ENCODE data around the gene MB. TPM values are rescaled to one million over a fixed set of nuclear protein-coding genes. Genes with fewer than 3 reads are reported as not detected.
A peak's percentile ranks its signal among the peaks of the same experiment; 100 is the strongest.

MB gene
- total RNA-seq, 2 experiments from 2014 or later, result not detected

GRCh38 chr22:35630891-35631290, 13.8 kb upstream of the MB start:
- no peak overlapping the region for H3K27ac ChIP-seq (ENCODE audit: low read depth in 1 of 2, low read length in 2 of 2)
- H3K4me3 Mint-ChIP-seq, result no peak overlapping the region
- intact Hi-C loops (cut with DNase I, micrococcal nuclease), result no loop called here
- no peak for DNase-seq
- no peak overlapping the region for H3K27ac Mint-ChIP-seq
- ChIA-PET POLR2A (interaction anchor here (1.2 kb wide), 1 partner anchor 17 kb away, joined by 3 read pairs; the partner anchor contains the start of gene APOL6), CTCF (interaction anchor here (1.1 kb wide), 1 partner anchor 17 kb away, joined by 7 read pairs; the partner anchor contains the start of gene APOL6)
- no peaks in the 10 kb centered on the region for H3K27me3 Mint-ChIP-seq
- H3K27me3 ChIP-seq (ENCODE audit: control insufficient read depth in 1 of 2, insufficient read depth in 2 of 2, low read length in 2 of 2), result no peaks in the 10 kb centered on the region
- H3K4me1 ChIP-seq (ENCODE audit: insufficient read depth, low read length), result peaks cover 25% of the 10 kb centered on the region
- H3K9me3 ChIP-seq (ENCODE audit: control insufficient read depth in 1 of 2, insufficient read depth in 1 of 2, low read length in 2 of 2), result no peaks in the 10 kb centered on the region
- TF ChIP-seq CTCF (IDR thresholded peaks at IDR 0.05), result no peak
- no peaks in the 10 kb centered on the region for H3K36me3 Mint-ChIP-seq (ENCODE audit: low read depth)
- H3K9me3 Mint-ChIP-seq, result no peaks in the 10 kb centered on the region
- no peak for ATAC-seq (ENCODE audit: poor library complexity)
- H3K4me1 Mint-ChIP-seq (ENCODE audit: low read depth), result peaks cover 30% of the 10 kb centered on the region
- H3K4me3 ChIP-seq (ENCODE audit: low read length), result no peak overlapping the region
- no peaks in the 10 kb centered on the region for H3K36me3 ChIP-seq (ENCODE audit: insufficient read depth, low read length)

- no peaks in the 10 kb centered on the region for H3K36me3 ChIP-seq (ENCODE audit: insufficient read depth, low read length)
- no peaks in the 10 kb centered on the region for H3K9me3 ChIP-seq (ENCODE audit: control insufficient read depth in 1 of 2, insufficient read depth in 1 of 2, low read length in 2 of 2)
- Mint-ChIP-seq H3K27ac (no peak overlapping the region), H3K4me3 (no peak overlapping the region), H3K9me3 (no peaks in the 10 kb centered on the region), H3K27me3 (peaks cover 1% of the 10 kb centered on the region), H3K36me3 (ENCODE audit: low read depth) (no peaks in the 10 kb centered on the region), H3K4me1 (ENCODE audit: low read depth) (peaks cover 30% of the 10 kb centered on the region)
- H3K27ac ChIP-seq (ENCODE audit: low read depth in 1 of 2, low read length in 2 of 2), result no peak overlapping the region
- no peak overlapping the region for H3K4me3 ChIP-seq (ENCODE audit: low read length)
- no peaks in the 10 kb centered on the region for H3K27me3 ChIP-seq (ENCODE audit: control insufficient read depth in 1 of 2, insufficient read depth in 2 of 2, low read length in 2 of 2)
- DNase-seq, result no peak
- ChIA-PET CTCF (no interaction called here), POLR2A (interaction anchor here (1.2 kb wide), 1 partner anchor 18 kb away, joined by 3 read pairs; the partner anchor contains the start of gene APOL6)
- intact Hi-C loops (cut with DNase I, micrococcal nuclease), result no loop called here
- ATAC-seq (ENCODE audit: poor library complexity), result no peak
- no peak for TF ChIP-seq CTCF (IDR thresholded peaks at IDR 0.05)
- peaks cover 25% of the 10 kb centered on the region for H3K4me1 ChIP-seq (ENCODE audit: insufficient read depth, low read length)
These were observed 13.3 kb upstream of the MB start for GRCh38 chr22:35630387-35630793.

- Histone ChIP-seq H3K27me3 (ENCODE audit: control insufficient read depth in 1 of 2, insufficient read depth in 2 of 2, low read length in 2 of 2) (no peaks in the 10 kb centered on the region), H3K27ac (ENCODE audit: low read depth in 1 of 2, low read length in 2 of 2) (no peak overlapping the region), H3K36me3 (ENCODE audit: insufficient read depth, low read length) (no peaks in the 10 kb centered on the region), H3K9me3 (ENCODE audit: control insufficient read depth in 1 of 2, insufficient read depth in 1 of 2, low read length in 2 of 2) (no peaks in the 10 kb centered on the region), H3K4me3 (ENCODE audit: low read length) (no peak overlapping the region), H3K4me1 (ENCODE audit: insufficient read depth, low read length) (peaks cover 25% of the 10 kb centered on the region)
- Mint-ChIP-seq H3K9me3 (no peaks in the 10 kb centered on the region), H3K4me3 (no peak overlapping the region), H3K27ac (peak overlapping the region; percentile 57), H3K27me3 (peaks cover 6% of the 10 kb centered on the region), H3K4me1 (ENCODE audit: low read depth) (peaks cover 30% of the 10 kb centered on the region), H3K36me3 (ENCODE audit: low read depth) (no peaks in the 10 kb centered on the region)
- ChIA-PET CTCF (no interaction called here), POLR2A (no interaction called here)
- intact Hi-C loops (cut with DNase I, micrococcal nuclease), result loop anchor here (1.0 to 5.0 kb wide), 4 partner anchors 33 to 553 kb away; no protein-coding TSS in a partner anchor
- peak in 6 of 14 experiments; percentile 12 to 72 (median 39) for DNase-seq
- TF ChIP-seq CTCF (IDR thresholded peaks at IDR 0.05), result no peak
- no peak for ATAC-seq (ENCODE audit: poor library complexity)
These were observed 12.5 kb upstream of the MB start for GRCh38 chr22:35629406-35630216.
